Loucy (cell line): Measurements from ENCODE around the gene MAN1C1.

Source experiments
- H2AFZ ChIP-seq: fragments of 200-600 bp; sonication (generic); 2 replicates; pipeline ENCODE4 v1.6.0; 2016; ENCODE audit warnings: antibody characterized with exemption, mild to moderate bottlenecking, low read length, moderate library complexity
- H3F3A ChIP-seq: fragments of 200-600 bp; 2 replicates; pipeline ENCODE4 v1.6.0; 2016; ENCODE audit warnings: antibody characterized with exemption, low read depth, mild to moderate bottlenecking
- H3K27me3 ChIP-seq: fragments of 200-600 bp; sonication (generic); 2 replicates; pipeline ENCODE4 v1.6.1; 2014; ENCODE audit warnings: low read length, mild to moderate bottlenecking; ENCODE audit not compliant: insufficient read depth, poor library complexity, severe bottlenecking
- H3K36me3 ChIP-seq: fragments of 200-600 bp; sonication (generic); 2 replicates; pipeline ENCODE4 v1.6.1; 2016; ENCODE audit warnings: low read length; ENCODE audit not compliant: insufficient read depth
- H3K4me1 ChIP-seq: fragments of 200-600 bp; sonication (generic); 2 replicates; pipeline ENCODE4 v1.5.1; 2014; ENCODE audit warnings: low read length, mild to moderate bottlenecking; ENCODE audit not compliant: insufficient read depth, poor library complexity, severe bottlenecking
- H3K4me2 ChIP-seq: fragments of 200-600 bp; sonication (generic); 2 replicates; pipeline ENCODE4 v1.6.0; 2014; ENCODE audit warnings: antibody characterized with exemption, low read length, low read depth, mild to moderate bottlenecking; ENCODE audit not compliant: poor library complexity, severe bottlenecking
- H3K4me3 ChIP-seq: fragments of 200-600 bp; sonication (generic); 2 replicates; pipeline ENCODE4 v1.5.1; 2014; ENCODE audit warnings: low read length, mild to moderate bottlenecking, mixed read lengths; ENCODE audit not compliant: poor library complexity, severe bottlenecking
- H3K79me2 ChIP-seq: fragments of 200-600 bp; sonication (generic); 2 replicates; pipeline ENCODE4 v1.6.1; 2014; ENCODE audit warnings: low read length; ENCODE audit not compliant: insufficient read depth
- H3K9ac ChIP-seq: fragments of 200-600 bp; sonication (generic); 2 replicates; pipeline ENCODE4 v1.6.0; 2014; ENCODE audit warnings: mild to moderate bottlenecking, low read depth, low read length, moderate library complexity; ENCODE audit not compliant: poor library complexity, severe bottlenecking
- H3K9me2 ChIP-seq: fragments of 200-600 bp; sonication (generic); replicated peaks from 2 replicates; pipeline ENCODE4 v1.6.1; 2016; ENCODE audit warnings: low read depth, low read length, mixed read lengths
- H3K9me3 ChIP-seq: fragments of 200-600 bp; sonication (generic); 2 replicates; pipeline ENCODE4 v1.6.1; 2014; ENCODE audit warnings: mild to moderate bottlenecking, antibody characterized with exemption, low read length, low read depth; ENCODE audit not compliant: insufficient read depth
- H4K20me1 ChIP-seq: fragments of 200-600 bp; sonication (generic); 2 replicates; pipeline ENCODE4 v1.6.0; 2014; ENCODE audit warnings: antibody characterized with exemption, low read length, mild to moderate bottlenecking; ENCODE audit not compliant: insufficient read depth, poor library complexity, severe bottlenecking
- EZH2phosphoT487 ChIP-seq: fragments of 200-600 bp; IDR thresholded peaks from 2 replicates; pipeline ENCODE4 v1.6.1; 2018; ENCODE audit warnings: antibody characterized with exemption, mild to moderate bottlenecking, moderate library complexity, borderline replicate concordance
- TF ChIP-seq, protein P1 (sequence below): fragments of 200-600 bp; sonication (generic); conservative IDR thresholded peaks from 2 replicates; pipeline ENCODE4 v1.5.1; 2014; ENCODE audit warnings: mild to moderate bottlenecking, antibody characterized with exemption, low read length

MAN1C1 gene

GRCh38 chr1:25714372-25714931 lies 97.9 kb downstream of the MAN1C1 start:
- no peak overlapping the region for H3K4me3 ChIP-seq

DNA sequence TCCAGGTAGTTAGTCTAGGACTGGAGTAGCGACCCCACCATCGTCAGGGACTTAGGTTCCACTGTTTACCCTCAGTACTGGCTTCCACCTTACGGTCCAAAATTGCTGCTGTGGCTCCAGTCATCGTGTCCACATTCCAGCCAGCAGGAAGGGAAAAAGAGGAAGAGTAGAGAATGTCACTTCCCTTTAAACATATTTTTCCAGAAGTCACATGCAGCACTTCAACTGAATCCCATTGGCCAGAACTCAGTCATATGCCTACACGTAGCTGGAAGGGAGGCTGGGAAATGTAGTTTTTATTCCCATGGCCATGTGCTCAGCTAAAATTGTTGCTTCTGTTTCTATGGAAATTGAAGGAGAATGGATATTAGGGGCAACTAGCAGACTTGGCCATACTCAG lies 99.3 kb downstream of the MAN1C1 start:
- no peaks in the 10 kb centered on the region for H3K36me3 ChIP-seq
- no peak overlapping the region for H2AFZ ChIP-seq
- no peaks in the 10 kb centered on the region for H3K9me2 ChIP-seq
- no peak overlapping the region for H3K9ac ChIP-seq
- no peaks in the 10 kb centered on the region for H3F3A ChIP-seq
- no peak overlapping the region for H3K4me3 ChIP-seq
- H3K27me3 ChIP-seq = no peaks in the 10 kb centered on the region
- H3K79me2 ChIP-seq = no peaks in the 10 kb centered on the region
- no peaks in the 10 kb centered on the region for H4K20me1 ChIP-seq
- H3K9me3 ChIP-seq = no peaks in the 10 kb centered on the region
- H3K4me1 ChIP-seq = no peaks in the 10 kb centered on the region
- H3K4me2 ChIP-seq = no peak overlapping the region
- TF ChIP-seq, protein P1, sequence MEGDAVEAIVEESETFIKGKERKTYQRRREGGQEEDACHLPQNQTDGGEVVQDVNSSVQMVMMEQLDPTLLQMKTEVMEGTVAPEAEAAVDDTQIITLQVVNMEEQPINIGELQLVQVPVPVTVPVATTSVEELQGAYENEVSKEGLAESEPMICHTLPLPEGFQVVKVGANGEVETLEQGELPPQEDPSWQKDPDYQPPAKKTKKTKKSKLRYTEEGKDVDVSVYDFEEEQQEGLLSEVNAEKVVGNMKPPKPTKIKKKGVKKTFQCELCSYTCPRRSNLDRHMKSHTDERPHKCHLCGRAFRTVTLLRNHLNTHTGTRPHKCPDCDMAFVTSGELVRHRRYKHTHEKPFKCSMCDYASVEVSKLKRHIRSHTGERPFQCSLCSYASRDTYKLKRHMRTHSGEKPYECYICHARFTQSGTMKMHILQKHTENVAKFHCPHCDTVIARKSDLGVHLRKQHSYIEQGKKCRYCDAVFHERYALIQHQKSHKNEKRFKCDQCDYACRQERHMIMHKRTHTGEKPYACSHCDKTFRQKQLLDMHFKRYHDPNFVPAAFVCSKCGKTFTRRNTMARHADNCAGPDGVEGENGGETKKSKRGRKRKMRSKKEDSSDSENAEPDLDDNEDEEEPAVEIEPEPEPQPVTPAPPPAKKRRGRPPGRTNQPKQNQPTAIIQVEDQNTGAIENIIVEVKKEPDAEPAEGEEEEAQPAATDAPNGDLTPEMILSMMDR = no peak
- TF ChIP-seq EZH2phosphoT487 = no peak

More at GRCh38 chr1:25714372-25714931, 97.9 kb downstream of the MAN1C1 start:
- no peaks in the 10 kb centered on the region for H3K36me3 ChIP-seq
- H3K9me3 ChIP-seq = no peaks in the 10 kb centered on the region
- no peaks in the 10 kb centered on the region for H4K20me1 ChIP-seq
- no peak for TF ChIP-seq EZH2phosphoT487
- no peaks in the 10 kb centered on the region for H3F3A ChIP-seq
- H2AFZ ChIP-seq = no peak overlapping the region
- no peak overlapping the region for H3K9ac ChIP-seq
- H3K4me1 ChIP-seq = no peaks in the 10 kb centered on the region
- no peaks in the 10 kb centered on the region for H3K27me3 ChIP-seq
- no peaks in the 10 kb centered on the region for H3K79me2 ChIP-seq
- no peak overlapping the region for H3K4me2 ChIP-seq
- no peaks in the 10 kb centered on the region for H3K9me2 ChIP-seq

GRCh38 chr1:25716320-25716719 lies 99.7 kb downstream of the MAN1C1 start:
- no peaks in the 10 kb centered on the region for H3K79me2 ChIP-seq
- H3F3A ChIP-seq = no peaks in the 10 kb centered on the region
- H3K9me2 ChIP-seq = no peaks in the 10 kb centered on the region
- H3K4me1 ChIP-seq = no peaks in the 10 kb centered on the region
- no peaks in the 10 kb centered on the region for H3K36me3 ChIP-seq
- no peak overlapping the region for H3K9ac ChIP-seq
- no peak overlapping the region for H3K4me2 ChIP-seq
- H3K9me3 ChIP-seq = no peaks in the 10 kb centered on the region
- TF ChIP-seq EZH2phosphoT487 = no peak
- TF ChIP-seq, protein P1 = no peak
- no peaks in the 10 kb centered on the region for H3K27me3 ChIP-seq
- H3K4me3 ChIP-seq = no peak overlapping the region
- no peaks in the 10 kb centered on the region for H4K20me1 ChIP-seq
- H2AFZ ChIP-seq = no peak overlapping the region

GRCh38 chr1:25718732-25719131 lies 102.1 kb downstream of the MAN1C1 start:
- Histone ChIP-seq H3F3A (no peaks in the 10 kb centered on the region), H3K9me3 (no peaks in the 10 kb centered on the region), H3K4me2 (no peak overlapping the region), H3K36me3 (no peaks in the 10 kb centered on the region), H3K79me2 (no peaks in the 10 kb centered on the region), H3K9me2 (no peaks in the 10 kb centered on the region), H2AFZ (no peak overlapping the region), H3K4me3 (no peak overlapping the region), H4K20me1 (no peaks in the 10 kb centered on the region), H3K27me3 (peaks cover 10% of the 10 kb centered on the region), H3K9ac (no peak overlapping the region), H3K4me1 (no peaks in the 10 kb centered on the region)
- TF ChIP-seq, protein P1 = no peak
- no peak for TF ChIP-seq EZH2phosphoT487
